ENCODE data around the gene FATE1.

FATE1 gene

GRCh38 chrX:151727346-151727745 lies 11.5 kb downstream of the FATE1 start:
- TF ChIP-seq MAX (IDR thresholded peaks at IDR 0.05; ENCODE audit: low read depth, low read length) (no peak), POLR2A (IDR thresholded peaks at IDR 0.05; ENCODE audit: extremely low read depth, insufficient read length) (no peak)
- DNase-seq (ENCODE audit: low read depth) = no peak
- no peak overlapping the region for H3K4me3 ChIP-seq (ENCODE audit: low read depth, low read length)

DNA sequence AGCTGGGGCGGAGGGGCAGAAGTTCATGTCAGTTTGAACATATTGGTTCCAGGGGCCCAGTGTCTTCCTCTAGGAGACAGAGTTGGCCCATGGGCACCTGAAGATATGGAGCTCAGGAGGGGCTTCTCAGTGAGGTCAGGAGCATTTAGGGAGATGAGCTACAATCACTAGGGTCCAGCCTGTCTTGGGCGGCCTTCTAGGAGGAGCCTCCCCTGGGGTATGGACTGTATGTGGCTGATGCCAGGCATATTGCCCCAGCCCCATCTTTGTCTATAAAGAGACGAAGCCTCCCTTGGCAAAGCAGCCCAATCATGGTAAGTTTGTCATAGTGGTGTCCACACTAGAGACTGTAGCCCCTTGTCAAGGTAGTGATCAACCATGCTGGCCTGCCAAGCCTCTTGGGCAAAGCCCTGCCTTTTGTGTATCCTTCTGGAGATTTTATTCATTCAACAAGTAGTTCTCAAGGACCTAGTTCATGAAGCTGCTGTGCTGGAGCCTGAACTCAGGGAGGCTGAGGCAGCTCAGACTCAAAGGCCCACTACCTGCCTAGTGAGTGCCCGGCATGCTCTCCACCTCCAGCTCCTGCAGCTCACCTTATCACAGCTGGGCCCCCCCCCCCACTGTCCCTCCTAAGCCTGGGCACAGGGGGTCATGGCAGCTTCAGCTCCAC lies 13.4 kb downstream of the FATE1 start:
- no peak overlapping the region for H3K4me3 ChIP-seq (ENCODE audit: low read depth, low read length)
- DNase-seq (ENCODE audit: low read depth) = no peak
- TF ChIP-seq MAX (IDR thresholded peaks at IDR 0.05; ENCODE audit: low read depth, low read length) (no peak), CTCF (IDR thresholded peaks at IDR 0.05; ENCODE audit: low read depth, low read length) (no peak), POLR2A (IDR thresholded peaks at IDR 0.05; ENCODE audit: extremely low read depth, insufficient read length) (no peak), MYC (IDR thresholded peaks at IDR 0.05; ENCODE audit: low read depth, low read length) (no peak)

DNA sequence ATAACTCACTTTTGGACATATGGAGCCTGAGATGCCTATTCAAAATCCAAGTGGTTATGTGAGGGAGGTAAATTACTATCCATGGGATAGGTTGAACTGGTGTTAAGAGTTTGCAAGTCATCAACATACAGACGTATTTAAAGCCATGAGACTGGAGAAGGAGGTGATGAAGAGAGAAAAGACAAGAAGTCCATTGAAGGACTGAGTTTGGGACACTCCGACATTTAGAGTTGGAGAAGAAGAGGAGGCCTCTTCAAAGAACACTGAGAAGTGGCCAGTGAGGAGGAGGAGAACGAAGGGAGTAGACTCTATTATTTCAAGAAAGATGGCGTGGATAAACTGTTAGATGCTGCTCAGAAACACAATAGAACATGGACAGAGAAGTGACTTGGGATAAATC lies 18.6 kb downstream of the FATE1 start, which contains the start of gene CNGA2:
TSS of gene CNGA2 (plus strand) at position 301 of the 400 bp plus-strand sequence. CDS start 3,738 bp downstream, outside the sequence.
- H3K4me3 ChIP-seq (ENCODE audit: low read depth, low read length) = no peak within 1 kb of the TSS
- no peak for TF ChIP-seq POLR2A (IDR thresholded peaks at IDR 0.05; ENCODE audit: extremely low read depth, insufficient read length)
- TF ChIP-seq MYC (IDR thresholded peaks at IDR 0.05; ENCODE audit: low read depth, low read length) = no peak
- TF ChIP-seq CTCF (IDR thresholded peaks at IDR 0.05; ENCODE audit: low read depth, low read length) = no peak
- TF ChIP-seq MAX (IDR thresholded peaks at IDR 0.05; ENCODE audit: low read depth, low read length) = no peak
- no peak for DNase-seq (ENCODE audit: low read depth)

DNA sequence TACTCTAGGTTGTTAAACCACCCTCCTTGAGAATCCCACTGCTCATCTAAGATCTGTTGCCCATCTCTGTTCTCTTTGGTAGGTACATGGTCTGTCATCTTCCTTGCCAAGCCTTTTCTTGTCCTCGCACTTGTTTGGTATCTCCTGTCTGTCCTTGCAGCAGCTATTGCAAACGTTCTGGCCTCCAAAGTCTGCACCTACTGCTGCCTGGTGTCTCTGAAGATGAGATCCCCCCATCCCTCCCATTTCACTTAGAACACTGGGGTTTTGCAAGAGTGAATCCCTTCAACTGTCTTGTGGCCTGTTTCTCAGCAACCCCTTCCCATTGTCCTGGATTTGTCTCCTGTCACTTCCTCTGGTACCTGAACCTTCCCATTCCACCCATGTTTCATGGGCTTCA lies 19.4 kb downstream of the FATE1 start:
- TF ChIP-seq MYC (IDR thresholded peaks at IDR 0.05; ENCODE audit: low read depth, low read length) (no peak), POLR2A (IDR thresholded peaks at IDR 0.05; ENCODE audit: extremely low read depth, insufficient read length) (no peak), MAX (IDR thresholded peaks at IDR 0.05; ENCODE audit: low read depth, low read length) (no peak), CTCF (IDR thresholded peaks at IDR 0.05; ENCODE audit: low read depth, low read length) (no peak)
- H3K4me3 ChIP-seq (ENCODE audit: low read depth, low read length) = no peak overlapping the region
- DNase-seq (ENCODE audit: low read depth) = no peak

- H3K4me3 ChIP-seq (ENCODE audit: low read depth, low read length) = no peak overlapping the region
- TF ChIP-seq MYC (IDR thresholded peaks at IDR 0.05; ENCODE audit: low read depth, low read length) (no peak), CTCF (IDR thresholded peaks at IDR 0.05; ENCODE audit: low read depth, low read length) (no peak), POLR2A (IDR thresholded peaks at IDR 0.05; ENCODE audit: extremely low read depth, insufficient read length) (no peak), MAX (IDR thresholded peaks at IDR 0.05; ENCODE audit: low read depth, low read length) (no peak)
- no peak for DNase-seq (ENCODE audit: low read depth)
Measured at GRCh38 chrX:151736685-151737084, 20.9 kb downstream of the FATE1 start.

DNA sequence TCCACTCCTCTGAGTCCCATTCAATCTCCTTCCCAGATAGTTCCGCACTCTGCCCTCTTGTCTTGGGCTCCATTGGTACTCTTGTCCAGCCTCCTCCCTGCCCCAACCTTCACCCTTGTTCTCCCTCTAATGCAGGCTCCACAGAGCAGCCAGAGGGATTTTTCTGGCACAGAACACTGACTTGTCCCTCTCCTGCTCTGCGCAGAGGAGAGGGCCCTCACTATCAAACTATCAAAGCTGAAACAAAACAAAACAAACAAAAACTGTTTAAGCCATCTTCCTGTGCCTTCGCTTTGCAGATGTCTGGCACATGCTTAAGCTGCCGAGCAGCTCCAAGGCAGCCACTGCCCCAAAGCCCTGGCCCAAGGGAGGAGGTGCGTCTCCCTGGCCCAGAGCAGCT lies 21.7 kb downstream of the FATE1 start:
- no peak for DNase-seq (ENCODE audit: low read depth)
- no peak overlapping the region for H3K4me3 ChIP-seq (ENCODE audit: low read depth, low read length)
- TF ChIP-seq CTCF (IDR thresholded peaks at IDR 0.05; ENCODE audit: low read depth, low read length) (no peak), POLR2A (IDR thresholded peaks at IDR 0.05; ENCODE audit: extremely low read depth, insufficient read length) (no peak), MAX (IDR thresholded peaks at IDR 0.05; ENCODE audit: low read depth, low read length) (no peak), MYC (IDR thresholded peaks at IDR 0.05; ENCODE audit: low read depth, low read length) (no peak)

Measured in NB4 (cell line).